HepG2 (cell line): ENCODE measurements around the gene AMIGO3. TPM values are rescaled to one million over a fixed set of nuclear protein-coding genes. Genes with fewer than 3 reads are reported as not detected.

Experiments used
- BRD4 ChIP-seq: sonication (generic); formaldehyde crosslinking; IDR thresholded peaks from 2 replicates; pipeline ENCODE4 v1.4.0; 2020; ENCODE audit warnings: missing genetic modification reagents
- POLR2AphosphoS5 ChIP-seq: IDR thresholded peaks from 2 replicates; pipeline ENCODE4 v1.6.1; 2012; ENCODE audit warnings: low read depth, low read length
- ZNF281 ChIP-seq: sonication (generic); formaldehyde crosslinking; IDR thresholded peaks from 2 replicates; pipeline ENCODE4 v1.4.0; 2020; ENCODE audit warnings: missing genetic modification reagents, borderline replicate concordance
- ZSCAN12 ChIP-seq: sonication (generic); formaldehyde crosslinking; IDR thresholded peaks from 2 replicates; pipeline ENCODE4 v1.9.0; 2021; ENCODE audit warnings: mild to moderate bottlenecking, missing genetic modification reagents
- polyA plus RNA-seq, 8 experiments: library from polyadenylated mRNA; depleted of rRNA in 3 of 8; stranded (reverse) in 7 of 8; unstranded in 1 of 8; fragments of >200 nt; fragmentation: Illumina TruSeq in 4 of 8; extraction: Trizol in 4 of 8; gene quantifications; 2 replicates each; pipeline versions ENCODE4 v1.2.1 to v1.2.3, GENCODE V29; 2011 to 2016; ENCODE audit warnings: low read depth in 4 of 8, missing spikeins in 1 of 8, mixed read lengths in 1 of 8; ENCODE audit not compliant: insufficient read depth in 1 of 8
- total RNA-seq, 5 experiments: library from RNA; depleted of rRNA; stranded (reverse); fragments of >200 nt; fragmentation: Illumina TruSeq; extraction: Trizol; gene quantifications; 2 replicates each; pipeline ENCODE4 v1.2.3, GENCODE V29; 2016; ENCODE audit warnings: low read depth in 1 of 5
- TF ChIP-seq, protein P1 (sequence below), 2 experiments: sonication (generic) in 1 of 2; formaldehyde crosslinking in 1 of 2; IDR thresholded peaks; 2 replicates each; pipeline versions ENCODE4 v1.6.1 to v1.9.0; 2014 to 2022; ENCODE audit warnings: antibody characterized with exemption in 1 of 2, borderline replicate concordance in 1 of 2, inconsistent platforms in 1 of 2, low read depth in 1 of 2, missing genetic modification reagents in 1 of 2
- TF ChIP-seq, protein P2 (sequence below): IDR thresholded peaks from 2 replicates; pipeline ENCODE4 v1.6.1; 2016; ENCODE audit warnings: low read depth
- TF ChIP-seq, protein P3 (sequence below): sonication (generic); formaldehyde crosslinking; IDR thresholded peaks from 2 replicates; pipeline ENCODE4 v1.4.0; 2020; ENCODE audit warnings: missing genetic modification reagents, borderline replicate concordance
- TF ChIP-seq, protein P4 (sequence below): sonication (generic); formaldehyde crosslinking; IDR thresholded peaks from 2 replicates; pipeline ENCODE4 v1.5.1; 2020; ENCODE audit warnings: mild to moderate bottlenecking, missing genetic modification reagents, moderate library complexity

Gene AMIGO3
- total and polyA plus RNA-seq, 2 of the 13 experiments (the other 11 are each of a cell fraction or from before 2014, with no cell fraction given): 0.35 TPM; not detected in 1

DNA sequence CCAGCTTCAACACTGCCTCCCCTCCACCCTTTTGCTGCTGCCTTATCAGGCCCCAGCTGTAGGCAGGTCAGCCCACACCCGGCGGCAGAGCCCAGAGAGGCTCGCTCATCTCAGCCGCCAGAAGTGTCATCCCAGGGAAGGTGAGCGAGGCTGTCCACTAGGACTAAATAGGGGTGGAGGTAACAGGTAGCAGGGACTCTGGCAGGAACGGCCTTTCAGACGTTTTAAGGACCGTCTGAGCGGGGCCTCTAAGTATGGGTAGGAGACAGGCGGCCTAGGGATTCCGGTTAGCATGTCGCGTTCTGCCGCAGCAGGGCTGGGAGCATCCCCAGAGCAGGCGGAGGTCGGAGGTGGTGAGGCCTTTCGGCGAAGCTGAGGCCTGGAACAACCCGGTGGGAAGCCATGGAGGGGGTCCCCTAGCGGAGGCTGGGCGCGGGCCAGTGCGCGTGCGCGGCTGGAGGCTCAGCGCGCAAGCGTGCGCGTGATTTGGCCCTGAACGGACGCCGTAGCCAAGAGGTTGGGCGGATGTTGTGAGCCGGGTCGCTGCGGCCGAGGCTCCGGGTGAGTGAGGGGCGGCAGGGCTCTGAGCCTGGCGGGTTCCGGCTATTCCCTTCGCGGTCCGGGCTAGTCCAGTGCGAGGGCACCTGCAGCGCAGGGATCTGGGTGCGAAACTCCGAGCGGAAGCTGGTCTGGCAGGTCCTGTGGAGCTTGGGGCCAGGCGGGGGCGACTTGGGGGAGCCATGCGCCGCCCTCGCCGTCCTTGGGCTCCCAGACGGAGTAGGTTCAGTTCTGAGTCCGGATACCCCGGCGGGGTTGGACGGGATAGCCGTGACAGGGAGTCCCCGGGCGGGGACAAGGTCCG lies 30.2 kb downstream of the AMIGO3 start, which contains the start of the genes MST1 and RNF123 (continued):
- no peak for TF ChIP-seq ZNF281 (CRISPR knock-in tag)
- TF ChIP-seq, protein P1, sequence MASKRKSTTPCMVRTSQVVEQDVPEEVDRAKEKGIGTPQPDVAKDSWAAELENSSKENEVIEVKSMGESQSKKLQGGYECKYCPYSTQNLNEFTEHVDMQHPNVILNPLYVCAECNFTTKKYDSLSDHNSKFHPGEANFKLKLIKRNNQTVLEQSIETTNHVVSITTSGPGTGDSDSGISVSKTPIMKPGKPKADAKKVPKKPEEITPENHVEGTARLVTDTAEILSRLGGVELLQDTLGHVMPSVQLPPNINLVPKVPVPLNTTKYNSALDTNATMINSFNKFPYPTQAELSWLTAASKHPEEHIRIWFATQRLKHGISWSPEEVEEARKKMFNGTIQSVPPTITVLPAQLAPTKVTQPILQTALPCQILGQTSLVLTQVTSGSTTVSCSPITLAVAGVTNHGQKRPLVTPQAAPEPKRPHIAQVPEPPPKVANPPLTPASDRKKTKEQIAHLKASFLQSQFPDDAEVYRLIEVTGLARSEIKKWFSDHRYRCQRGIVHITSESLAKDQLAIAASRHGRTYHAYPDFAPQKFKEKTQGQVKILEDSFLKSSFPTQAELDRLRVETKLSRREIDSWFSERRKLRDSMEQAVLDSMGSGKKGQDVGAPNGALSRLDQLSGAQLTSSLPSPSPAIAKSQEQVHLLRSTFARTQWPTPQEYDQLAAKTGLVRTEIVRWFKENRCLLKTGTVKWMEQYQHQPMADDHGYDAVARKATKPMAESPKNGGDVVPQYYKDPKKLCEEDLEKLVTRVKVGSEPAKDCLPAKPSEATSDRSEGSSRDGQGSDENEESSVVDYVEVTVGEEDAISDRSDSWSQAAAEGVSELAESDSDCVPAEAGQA (IDR thresholded peaks at IDR 0.05; ENCODE audit: low read depth): peak; percentile 65; the same call in 1 of the 2 replicates
- TF ChIP-seq, protein P1 (CRISPR knock-in tag; IDR thresholded peaks at IDR 0.05; ENCODE audit: borderline replicate concordance): no peak
- peak; percentile 74; the same call in 1 of the 2 replicates for TF ChIP-seq BRD4 (CRISPR knock-in tag)
- TF ChIP-seq, protein P2, sequence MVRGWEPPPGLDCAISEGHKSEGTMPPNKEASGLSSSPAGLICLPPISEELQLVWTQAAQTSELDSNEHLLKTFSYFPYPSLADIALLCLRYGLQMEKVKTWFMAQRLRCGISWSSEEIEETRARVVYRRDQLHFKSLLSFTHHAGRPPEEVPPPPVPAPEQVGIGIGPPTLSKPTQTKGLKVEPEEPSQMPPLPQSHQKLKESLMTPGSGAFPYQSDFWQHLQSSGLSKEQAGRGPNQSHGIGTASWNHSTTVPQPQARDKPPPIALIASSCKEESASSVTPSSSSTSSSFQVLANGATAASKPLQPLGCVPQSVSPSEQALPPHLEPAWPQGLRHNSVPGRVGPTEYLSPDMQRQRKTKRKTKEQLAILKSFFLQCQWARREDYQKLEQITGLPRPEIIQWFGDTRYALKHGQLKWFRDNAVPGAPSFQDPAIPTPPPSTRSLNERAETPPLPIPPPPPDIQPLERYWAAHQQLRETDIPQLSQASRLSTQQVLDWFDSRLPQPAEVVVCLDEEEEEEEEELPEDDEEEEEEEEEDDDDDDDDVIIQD (CRISPR knock-in tag): 0 out of 2 replicates have a peak, but pooled peaks have one; percentile 17
- TF ChIP-seq ZSCAN12 (CRISPR knock-in tag): no peak
- TF ChIP-seq, protein P3, sequence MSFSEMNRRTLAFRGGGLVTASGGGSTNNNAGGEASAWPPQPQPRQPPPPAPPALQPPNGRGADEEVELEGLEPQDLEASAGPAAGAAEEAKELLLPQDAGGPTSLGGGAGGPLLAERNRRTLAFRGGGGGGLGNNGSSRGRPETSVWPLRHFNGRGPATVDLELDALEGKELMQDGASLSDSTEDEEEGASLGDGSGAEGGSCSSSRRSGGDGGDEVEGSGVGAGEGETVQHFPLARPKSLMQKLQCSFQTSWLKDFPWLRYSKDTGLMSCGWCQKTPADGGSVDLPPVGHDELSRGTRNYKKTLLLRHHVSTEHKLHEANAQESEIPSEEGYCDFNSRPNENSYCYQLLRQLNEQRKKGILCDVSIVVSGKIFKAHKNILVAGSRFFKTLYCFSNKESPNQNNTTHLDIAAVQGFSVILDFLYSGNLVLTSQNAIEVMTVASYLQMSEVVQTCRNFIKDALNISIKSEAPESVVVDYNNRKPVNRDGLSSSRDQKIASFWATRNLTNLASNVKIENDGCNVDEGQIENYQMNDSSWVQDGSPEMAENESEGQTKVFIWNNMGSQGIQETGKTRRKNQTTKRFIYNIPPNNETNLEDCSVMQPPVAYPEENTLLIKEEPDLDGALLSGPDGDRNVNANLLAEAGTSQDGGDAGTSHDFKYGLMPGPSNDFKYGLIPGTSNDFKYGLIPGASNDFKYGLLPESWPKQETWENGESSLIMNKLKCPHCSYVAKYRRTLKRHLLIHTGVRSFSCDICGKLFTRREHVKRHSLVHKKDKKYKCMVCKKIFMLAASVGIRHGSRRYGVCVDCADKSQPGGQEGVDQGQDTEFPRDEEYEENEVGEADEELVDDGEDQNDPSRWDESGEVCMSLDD (CRISPR knock-in tag): no peak
- TF ChIP-seq, protein P4, sequence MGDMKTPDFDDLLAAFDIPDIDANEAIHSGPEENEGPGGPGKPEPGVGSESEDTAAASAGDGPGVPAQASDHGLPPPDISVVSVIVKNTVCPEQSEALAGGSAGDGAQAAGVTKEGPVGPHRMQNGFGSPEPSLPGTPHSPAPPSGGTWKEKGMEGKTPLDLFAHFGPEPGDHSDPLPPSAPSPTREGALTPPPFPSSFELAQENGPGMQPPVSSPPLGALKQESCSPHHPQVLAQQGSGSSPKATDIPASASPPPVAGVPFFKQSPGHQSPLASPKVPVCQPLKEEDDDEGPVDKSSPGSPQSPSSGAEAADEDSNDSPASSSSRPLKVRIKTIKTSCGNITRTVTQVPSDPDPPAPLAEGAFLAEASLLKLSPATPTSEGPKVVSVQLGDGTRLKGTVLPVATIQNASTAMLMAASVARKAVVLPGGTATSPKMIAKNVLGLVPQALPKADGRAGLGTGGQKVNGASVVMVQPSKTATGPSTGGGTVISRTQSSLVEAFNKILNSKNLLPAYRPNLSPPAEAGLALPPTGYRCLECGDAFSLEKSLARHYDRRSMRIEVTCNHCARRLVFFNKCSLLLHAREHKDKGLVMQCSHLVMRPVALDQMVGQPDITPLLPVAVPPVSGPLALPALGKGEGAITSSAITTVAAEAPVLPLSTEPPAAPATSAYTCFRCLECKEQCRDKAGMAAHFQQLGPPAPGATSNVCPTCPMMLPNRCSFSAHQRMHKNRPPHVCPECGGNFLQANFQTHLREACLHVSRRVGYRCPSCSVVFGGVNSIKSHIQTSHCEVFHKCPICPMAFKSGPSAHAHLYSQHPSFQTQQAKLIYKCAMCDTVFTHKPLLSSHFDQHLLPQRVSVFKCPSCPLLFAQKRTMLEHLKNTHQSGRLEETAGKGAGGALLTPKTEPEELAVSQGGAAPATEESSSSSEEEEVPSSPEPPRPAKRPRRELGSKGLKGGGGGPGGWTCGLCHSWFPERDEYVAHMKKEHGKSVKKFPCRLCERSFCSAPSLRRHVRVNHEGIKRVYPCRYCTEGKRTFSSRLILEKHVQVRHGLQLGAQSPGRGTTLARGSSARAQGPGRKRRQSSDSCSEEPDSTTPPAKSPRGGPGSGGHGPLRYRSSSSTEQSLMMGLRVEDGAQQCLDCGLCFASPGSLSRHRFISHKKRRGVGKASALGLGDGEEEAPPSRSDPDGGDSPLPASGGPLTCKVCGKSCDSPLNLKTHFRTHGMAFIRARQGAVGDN (CRISPR knock-in tag): peak; percentile 82
- TF ChIP-seq POLR2AphosphoS5: peak; percentile 67
